ENCODE data around the gene PRKAR1A. TPM values are rescaled to one million over a fixed set of nuclear protein-coding genes. Genes with fewer than 3 reads are reported as not detected.

PRKAR1A gene
- total RNA-seq, 1 experiment from 2014 or later: 158 TPM

DNA sequence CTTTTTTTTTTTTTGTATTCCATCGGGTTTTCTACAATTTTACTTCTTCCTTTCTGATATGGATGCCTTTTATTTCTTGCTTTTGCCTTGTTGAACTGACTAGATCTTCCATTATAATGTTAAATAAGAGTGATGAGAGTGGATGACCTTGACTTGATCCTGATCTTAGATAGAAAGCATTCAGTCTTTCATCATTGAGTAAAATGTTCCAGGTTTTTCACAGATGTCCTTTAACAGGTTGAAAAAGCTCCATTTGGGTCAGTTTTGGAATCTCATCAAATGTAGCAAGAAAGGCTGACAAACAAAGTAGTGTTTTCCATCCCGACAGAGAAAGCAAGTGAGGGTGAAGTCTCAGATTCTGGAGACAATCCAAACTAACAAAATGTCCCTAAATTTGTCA, 27.8 kb upstream of the PRKAR1A start:
- ATAC-seq (no peak), DNase-seq (ENCODE audit: low spot score) (no peak)
- Mint-ChIP-seq H3K36me3 (no peaks in the 10 kb centered on the region), H3K27ac (no peak overlapping the region), H3K4me3 (no peak overlapping the region), H3K27me3 (ENCODE audit: low read depth) (peaks cover 7% of the 10 kb centered on the region; the same call in 1 of the 2 replicates), H3K9me3 (peaks cover 3% of the 10 kb centered on the region), H3K4me1 (peaks cover 10% of the 10 kb centered on the region)
- no peak for TF ChIP-seq SP1 (CRISPR knock-in tag; conservative IDR thresholded peaks at IDR 0.05)
- TF ChIP-seq MLX (CRISPR knock-in tag; IDR thresholded peaks at IDR 0.05): no peak
- TF ChIP-seq, protein P1, sequence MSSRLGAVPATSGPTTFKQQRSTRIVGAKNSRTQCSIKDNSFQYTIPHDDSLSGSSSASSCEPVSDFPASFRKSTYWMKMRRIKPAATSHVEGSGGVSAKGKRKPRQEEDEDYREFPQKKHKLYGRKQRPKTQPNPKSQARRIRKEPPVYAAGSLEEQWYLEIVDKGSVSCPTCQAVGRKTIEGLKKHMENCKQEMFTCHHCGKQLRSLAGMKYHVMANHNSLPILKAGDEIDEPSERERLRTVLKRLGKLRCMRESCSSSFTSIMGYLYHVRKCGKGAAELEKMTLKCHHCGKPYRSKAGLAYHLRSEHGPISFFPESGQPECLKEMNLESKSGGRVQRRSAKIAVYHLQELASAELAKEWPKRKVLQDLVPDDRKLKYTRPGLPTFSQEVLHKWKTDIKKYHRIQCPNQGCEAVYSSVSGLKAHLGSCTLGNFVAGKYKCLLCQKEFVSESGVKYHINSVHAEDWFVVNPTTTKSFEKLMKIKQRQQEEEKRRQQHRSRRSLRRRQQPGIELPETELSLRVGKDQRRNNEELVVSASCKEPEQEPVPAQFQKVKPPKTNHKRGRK (CRISPR knock-in tag; IDR thresholded peaks at IDR 0.05; ENCODE audit: borderline replicate concordance): no peak
- no peak for TF ChIP-seq RORB (CRISPR knock-in tag; IDR thresholded peaks at IDR 0.05)
- TF ChIP-seq GRHL2 (CRISPR knock-in tag; IDR thresholded peaks at IDR 0.05; ENCODE audit: insufficient replicate concordance, severe bottlenecking): no peak
- TF ChIP-seq MAX (CRISPR knock-in tag; IDR thresholded peaks at IDR 0.05): no peak
- TF ChIP-seq, protein P2, sequence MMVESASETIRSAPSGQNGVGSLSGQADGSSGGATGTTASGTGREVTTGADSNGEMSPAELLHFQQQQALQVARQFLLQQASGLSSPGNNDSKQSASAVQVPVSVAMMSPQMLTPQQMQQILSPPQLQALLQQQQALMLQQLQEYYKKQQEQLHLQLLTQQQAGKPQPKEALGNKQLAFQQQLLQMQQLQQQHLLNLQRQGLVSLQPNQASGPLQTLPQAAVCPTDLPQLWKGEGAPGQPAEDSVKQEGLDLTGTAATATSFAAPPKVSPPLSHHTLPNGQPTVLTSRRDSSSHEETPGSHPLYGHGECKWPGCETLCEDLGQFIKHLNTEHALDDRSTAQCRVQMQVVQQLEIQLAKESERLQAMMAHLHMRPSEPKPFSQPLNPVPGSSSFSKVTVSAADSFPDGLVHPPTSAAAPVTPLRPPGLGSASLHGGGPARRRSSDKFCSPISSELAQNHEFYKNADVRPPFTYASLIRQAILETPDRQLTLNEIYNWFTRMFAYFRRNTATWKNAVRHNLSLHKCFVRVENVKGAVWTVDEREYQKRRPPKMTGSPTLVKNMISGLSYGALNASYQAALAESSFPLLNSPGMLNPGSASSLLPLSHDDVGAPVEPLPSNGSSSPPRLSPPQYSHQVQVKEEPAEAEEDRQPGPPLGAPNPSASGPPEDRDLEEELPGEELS (CRISPR knock-in tag; IDR thresholded peaks at IDR 0.05): no peak
- TF ChIP-seq GTF2I (CRISPR knock-in tag; conservative IDR thresholded peaks at IDR 0.05): no peak
- TF ChIP-seq CREM (CRISPR knock-in tag; IDR thresholded peaks at IDR 0.05): no peak
- no peak for TF ChIP-seq ZNF281 (CRISPR knock-in tag; IDR thresholded peaks at IDR 0.05)
- no peak for TF ChIP-seq NFYB (CRISPR knock-in tag; conservative IDR thresholded peaks at IDR 0.05; ENCODE audit: low read depth)
- no peak for TF ChIP-seq SMAD4 (CRISPR knock-in tag; IDR thresholded peaks at IDR 0.05)
- TF ChIP-seq, protein P3, sequence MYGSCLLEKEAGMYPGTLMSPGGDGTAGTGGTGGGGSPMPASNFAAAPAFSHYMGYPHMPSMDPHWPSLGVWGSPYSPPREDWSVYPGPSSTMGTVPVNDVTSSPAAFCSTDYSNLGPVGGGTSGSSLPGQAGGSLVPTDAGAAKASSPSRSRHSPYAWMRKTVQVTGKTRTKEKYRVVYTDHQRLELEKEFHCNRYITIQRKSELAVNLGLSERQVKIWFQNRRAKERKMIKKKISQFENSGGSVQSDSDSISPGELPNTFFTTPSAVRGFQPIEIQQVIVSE (CRISPR knock-in tag; IDR thresholded peaks at IDR 0.05; ENCODE audit: borderline replicate concordance): no peak
- TF ChIP-seq ZNF263 (CRISPR knock-in tag; IDR thresholded peaks at IDR 0.05; ENCODE audit: low read depth): no peak
- TF ChIP-seq ZNF396 (CRISPR knock-in tag; IDR thresholded peaks at IDR 0.05; ENCODE audit: borderline replicate concordance): no peak
- TF ChIP-seq TEAD1 (CRISPR knock-in tag; IDR thresholded peaks at IDR 0.05): no peak
- ChIA-PET POLR2A (no interaction called here), CTCF (no interaction called here)

- no peak for ATAC-seq
- ChIA-PET POLR2A (no interaction called here), CTCF (no interaction called here)
- H3K4me3 Mint-ChIP-seq: no peak overlapping the region
- no peak for TF ChIP-seq NFATC4 (CRISPR knock-in tag; IDR thresholded peaks at IDR 0.05)
- TF ChIP-seq, protein P1 (CRISPR knock-in tag; IDR thresholded peaks at IDR 0.05; ENCODE audit: borderline replicate concordance): no peak
- no peak for TF ChIP-seq ZNF416 (CRISPR knock-in tag; IDR thresholded peaks at IDR 0.05)
- TF ChIP-seq, protein P4, sequence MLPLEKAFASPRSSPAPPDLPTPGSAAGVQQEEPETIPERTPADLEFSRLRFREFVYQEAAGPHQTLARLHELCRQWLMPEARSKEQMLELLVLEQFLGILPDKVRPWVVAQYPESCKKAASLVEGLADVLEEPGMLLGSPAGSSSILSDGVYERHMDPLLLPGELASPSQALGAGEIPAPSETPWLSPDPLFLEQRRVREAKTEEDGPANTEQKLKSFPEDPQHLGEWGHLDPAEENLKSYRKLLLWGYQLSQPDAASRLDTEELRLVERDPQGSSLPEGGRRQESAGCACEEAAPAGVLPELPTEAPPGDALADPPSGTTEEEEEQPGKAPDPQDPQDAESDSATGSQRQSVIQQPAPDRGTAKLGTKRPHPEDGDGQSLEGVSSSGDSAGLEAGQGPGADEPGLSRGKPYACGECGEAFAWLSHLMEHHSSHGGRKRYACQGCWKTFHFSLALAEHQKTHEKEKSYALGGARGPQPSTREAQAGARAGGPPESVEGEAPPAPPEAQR (CRISPR knock-in tag; IDR thresholded peaks at IDR 0.05): no peak
- TF ChIP-seq CREM (CRISPR knock-in tag; IDR thresholded peaks at IDR 0.05): no peak
- TF ChIP-seq MAX (CRISPR knock-in tag; IDR thresholded peaks at IDR 0.05): no peak
- TF ChIP-seq OVOL2 (CRISPR knock-in tag; IDR thresholded peaks at IDR 0.05; ENCODE audit: borderline replicate concordance): no peak
- TF ChIP-seq, protein P3 (CRISPR knock-in tag; IDR thresholded peaks at IDR 0.05; ENCODE audit: borderline replicate concordance): no peak
- no peak for TF ChIP-seq EMX1 (CRISPR knock-in tag; IDR thresholded peaks at IDR 0.05)
- H3K27ac Mint-ChIP-seq: no peak overlapping the region
- DNase-seq (ENCODE audit: low spot score): no peak
- peaks cover 7% of the 10 kb centered on the region; the same call in 1 of the 2 replicates for H3K27me3 Mint-ChIP-seq (ENCODE audit: low read depth)
- H3K9me3 Mint-ChIP-seq: peaks cover 10% of the 10 kb centered on the region
- peaks cover 4% of the 10 kb centered on the region for H3K4me1 Mint-ChIP-seq
- H3K36me3 Mint-ChIP-seq: no peaks in the 10 kb centered on the region
Measured at GRCh38 chr17:68489919-68490318, 22.3 kb upstream of the PRKAR1A start.

Measured in WTC11 (cell line).